ENCODE results near the gene PRKCZ.

The PRKCZ gene

GRCh38 chr1:2046953-2047748, 3.1 kb upstream of the PRKCZ start:
- peaks cover 10% of the 10 kb centered on the region; the same call in 1 of the 2 replicates for H3K27me3 ChIP-seq (ENCODE audit: low read depth, low read length)
- no peak overlapping the region for H2AFZ ChIP-seq (ENCODE audit: low read depth, low read length)
- no peak overlapping the region for H3K9ac ChIP-seq (ENCODE audit: low read length)
- no peak overlapping the region for H3K4me3 ChIP-seq (ENCODE audit: low read length)
- H3K9me3 ChIP-seq (ENCODE audit: insufficient read depth, low read length), result no peaks in the 10 kb centered on the region
- H3K79me2 ChIP-seq (ENCODE audit: low read length), result no peaks in the 10 kb centered on the region
- no peaks in the 10 kb centered on the region for H4K20me1 ChIP-seq (ENCODE audit: insufficient read depth, low read length)
- TF ChIP-seq EZH2phosphoT487 (IDR thresholded peaks at IDR 0.05; ENCODE audit: low read depth) (no peak), CTCF (IDR thresholded peaks at IDR 0.05; ENCODE audit: low read depth, low read length) (no peak)
- H3K27ac ChIP-seq (ENCODE audit: low read length), result no peak overlapping the region
- no peaks in the 10 kb centered on the region for H3K36me3 ChIP-seq (replicated peaks; ENCODE audit: low read depth, low read length)
- H3K4me2 ChIP-seq (ENCODE audit: low read length), result no peak overlapping the region
- no peaks in the 10 kb centered on the region for H3K4me1 ChIP-seq (ENCODE audit: low read length)

GRCh38 chr1:2047749-2048729, 2.2 kb upstream of the PRKCZ start:
- Histone ChIP-seq H3K4me2 (ENCODE audit: low read length) (no peak overlapping the region), H3K27ac (ENCODE audit: low read length) (no peak overlapping the region), H4K20me1 (ENCODE audit: insufficient read depth, low read length) (no peaks in the 10 kb centered on the region), H3K27me3 (ENCODE audit: low read depth, low read length) (peaks cover 10% of the 10 kb centered on the region; the same call in 1 of the 2 replicates), H3K9ac (ENCODE audit: low read length) (no peak overlapping the region), H2AFZ (ENCODE audit: low read depth, low read length) (no peak overlapping the region), H3K36me3 (replicated peaks; ENCODE audit: low read depth, low read length) (no peaks in the 10 kb centered on the region), H3K4me3 (ENCODE audit: low read length) (no peak overlapping the region), H3K4me1 (ENCODE audit: low read length) (no peaks in the 10 kb centered on the region), H3K9me3 (ENCODE audit: insufficient read depth, low read length) (no peaks in the 10 kb centered on the region), H3K79me2 (ENCODE audit: low read length) (no peaks in the 10 kb centered on the region)
- no peak for TF ChIP-seq EZH2phosphoT487 (IDR thresholded peaks at IDR 0.05; ENCODE audit: low read depth)
- TF ChIP-seq CTCF (IDR thresholded peaks at IDR 0.05; ENCODE audit: low read depth, low read length), result no peak

- no peaks in the 10 kb centered on the region for H3K36me3 ChIP-seq (replicated peaks; ENCODE audit: low read depth, low read length)
- no peaks in the 10 kb centered on the region for H3K4me1 ChIP-seq (ENCODE audit: low read length)
- no peak overlapping the region for H2AFZ ChIP-seq (ENCODE audit: low read depth, low read length)
- H3K4me2 ChIP-seq (ENCODE audit: low read length), result no peak overlapping the region
- TF ChIP-seq EZH2phosphoT487 (IDR thresholded peaks at IDR 0.05; ENCODE audit: low read depth) (no peak), CTCF (IDR thresholded peaks at IDR 0.05; ENCODE audit: low read depth, low read length) (no peak)
- no peaks in the 10 kb centered on the region for H3K9me3 ChIP-seq (ENCODE audit: insufficient read depth, low read length)
- H3K9ac ChIP-seq (ENCODE audit: low read length), result no peak overlapping the region
- no peaks in the 10 kb centered on the region for H3K79me2 ChIP-seq (ENCODE audit: low read length)
- no peak overlapping the region for H3K27ac ChIP-seq (ENCODE audit: low read length)
- peaks cover 10% of the 10 kb centered on the region; the same call in 1 of the 2 replicates for H3K27me3 ChIP-seq (ENCODE audit: low read depth, low read length)
- no peak overlapping the region for H3K4me3 ChIP-seq (ENCODE audit: low read length)
- no peaks in the 10 kb centered on the region for H4K20me1 ChIP-seq (ENCODE audit: insufficient read depth, low read length)
These were observed 940 bp upstream of the PRKCZ start for GRCh38 chr1:2049225-2049717.

GRCh38 chr1:2050461-2050792, 216 bp downstream of the PRKCZ start:
- H3K4me3 ChIP-seq (ENCODE audit: low read length), result no peak overlapping the region
- no peaks in the 10 kb centered on the region for H3K79me2 ChIP-seq (ENCODE audit: low read length)
- no peak overlapping the region for H3K9ac ChIP-seq (ENCODE audit: low read length)
- TF ChIP-seq CTCF (IDR thresholded peaks at IDR 0.05; ENCODE audit: low read depth, low read length) (no peak), EZH2phosphoT487 (IDR thresholded peaks at IDR 0.05; ENCODE audit: low read depth) (no peak)
- no peaks in the 10 kb centered on the region for H3K4me1 ChIP-seq (ENCODE audit: low read length)
- no peak overlapping the region for H2AFZ ChIP-seq (ENCODE audit: low read depth, low read length)
- H3K9me3 ChIP-seq (ENCODE audit: insufficient read depth, low read length), result no peaks in the 10 kb centered on the region
- H4K20me1 ChIP-seq (ENCODE audit: insufficient read depth, low read length), result no peaks in the 10 kb centered on the region
- no peak overlapping the region for H3K4me2 ChIP-seq (ENCODE audit: low read length)
- no peak overlapping the region for H3K27ac ChIP-seq (ENCODE audit: low read length)
- no peaks in the 10 kb centered on the region for H3K36me3 ChIP-seq (replicated peaks; ENCODE audit: low read depth, low read length)
- H3K27me3 ChIP-seq (ENCODE audit: low read depth, low read length), result peaks cover 10% of the 10 kb centered on the region; the same call in 1 of the 2 replicates

Data from OCI-LY3 (cell line).